Measurements from ENCODE around the gene EFHD2.

DNA sequence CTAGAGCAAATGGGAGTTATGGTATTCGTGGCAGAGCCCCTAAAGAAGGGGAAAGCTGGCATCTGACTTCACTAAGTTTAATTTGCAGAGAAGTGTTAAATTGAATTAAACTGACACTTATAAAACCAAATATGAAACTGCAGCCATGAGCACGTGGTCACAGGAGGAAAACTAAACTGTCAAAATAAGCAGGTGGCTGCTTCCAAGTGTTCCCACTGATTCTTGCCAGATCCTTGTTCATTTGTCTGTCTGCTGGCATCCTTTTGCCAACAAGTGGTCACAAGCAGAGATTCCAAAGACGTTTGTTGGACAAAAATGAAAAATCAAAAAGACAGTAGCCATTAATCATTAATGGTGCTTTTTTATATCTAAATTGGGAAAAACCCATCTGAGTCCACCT lies 59.7 kb downstream of the EFHD2 start:
- TF ChIP-seq, protein P1, sequence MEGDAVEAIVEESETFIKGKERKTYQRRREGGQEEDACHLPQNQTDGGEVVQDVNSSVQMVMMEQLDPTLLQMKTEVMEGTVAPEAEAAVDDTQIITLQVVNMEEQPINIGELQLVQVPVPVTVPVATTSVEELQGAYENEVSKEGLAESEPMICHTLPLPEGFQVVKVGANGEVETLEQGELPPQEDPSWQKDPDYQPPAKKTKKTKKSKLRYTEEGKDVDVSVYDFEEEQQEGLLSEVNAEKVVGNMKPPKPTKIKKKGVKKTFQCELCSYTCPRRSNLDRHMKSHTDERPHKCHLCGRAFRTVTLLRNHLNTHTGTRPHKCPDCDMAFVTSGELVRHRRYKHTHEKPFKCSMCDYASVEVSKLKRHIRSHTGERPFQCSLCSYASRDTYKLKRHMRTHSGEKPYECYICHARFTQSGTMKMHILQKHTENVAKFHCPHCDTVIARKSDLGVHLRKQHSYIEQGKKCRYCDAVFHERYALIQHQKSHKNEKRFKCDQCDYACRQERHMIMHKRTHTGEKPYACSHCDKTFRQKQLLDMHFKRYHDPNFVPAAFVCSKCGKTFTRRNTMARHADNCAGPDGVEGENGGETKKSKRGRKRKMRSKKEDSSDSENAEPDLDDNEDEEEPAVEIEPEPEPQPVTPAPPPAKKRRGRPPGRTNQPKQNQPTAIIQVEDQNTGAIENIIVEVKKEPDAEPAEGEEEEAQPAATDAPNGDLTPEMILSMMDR (IDR thresholded peaks at IDR 0.05) = no peak
- TF ChIP-seq POLR2A (IDR thresholded peaks at IDR 0.05) = no peak
